Right atrium auricular region (tissue), 2 donors: ENCODE results near the gene BPI. TPM values are rescaled to one million over a fixed set of nuclear protein-coding genes. Genes with fewer than 3 reads are reported as not detected.

Experiments
- DNase-seq: peaks from one replicate; pipeline ENCODE4 v3.0.0-alpha.2; 2019; ENCODE audit warnings: low spot score
- H3K27ac ChIP-seq, 2 donors: fragments of 200-600 bp; sonication (generic); 1 replicate in 1 of 2; 2 replicates in 1 of 2; pipeline ENCODE4 v1.5.1; 2016 to 2019
- H3K27me3 ChIP-seq, 2 donors: fragments of 200-600 bp; sonication (generic); one replicate each; pipeline versions ENCODE4 v1.5.1 to v1.6.0; 2017 to 2019
- H3K36me3 ChIP-seq: fragments of 200-600 bp; sonication (generic); one replicate; pipeline ENCODE4 v1.5.1; 2016
- H3K4me1 ChIP-seq, 2 donors: fragments of 200-600 bp; sonication (generic); one replicate each; pipeline versions ENCODE4 v1.5.1 to v1.6.0; 2017 to 2019
- H3K4me3 ChIP-seq, 2 donors: fragments of 200-600 bp; sonication (generic); 1 replicate in 1 of 2; 2 replicates in 1 of 2; pipeline ENCODE4 v1.5.1; 2017 to 2019; ENCODE audit warnings: mild to moderate bottlenecking in 1 of 2, moderate library complexity in 1 of 2
- H3K9me3 ChIP-seq, 2 donors: fragments of 200-600 bp; sonication (generic); one replicate each; pipeline ENCODE4 v1.5.1; 2019
- total RNA-seq, 2 donors: library from RNA; depleted of rRNA; stranded (reverse); fragments of >200 nt; gene quantifications; one replicate each; pipeline ENCODE4 v1.1.0, GENCODE V29; 2016
- TF ChIP-seq, protein P1 (sequence below), 2 donors: fragments of 200-600 bp; sonication (generic); IDR thresholded peaks; one replicate each; pipeline ENCODE4 v1.5.1; 2019; ENCODE audit warnings: antibody characterized with exemption in 2 of 2

BPI gene
- total RNA-seq, 2 donors from 2014 or later = not detected

DNA sequence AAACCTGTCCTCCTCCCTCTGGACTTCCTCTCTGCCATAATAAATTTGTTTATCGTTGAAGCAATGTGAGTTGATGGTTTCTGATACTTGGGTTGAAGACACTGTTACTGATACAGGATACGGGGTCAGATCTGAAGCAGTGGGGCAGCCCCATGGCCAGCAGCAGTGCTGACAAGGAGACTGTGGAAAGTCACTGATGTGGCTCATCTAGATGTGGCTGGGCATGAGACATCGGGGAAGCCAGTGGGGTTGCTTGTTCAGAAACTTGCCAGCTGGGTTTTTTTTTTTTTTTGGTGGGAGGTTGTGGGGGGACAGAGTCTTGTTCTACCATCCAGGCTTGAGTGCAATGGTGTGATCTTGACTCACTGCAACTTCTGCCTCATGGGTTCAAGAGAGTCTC lies 2.6 kb upstream of the BPI start:
- Histone ChIP-seq H3K4me3 (no peak overlapping the region), H3K27ac (no peak overlapping the region), H3K36me3 (no peaks in the 10 kb centered on the region), H3K4me1 (peaks cover 0 to 15% of the 10 kb centered on the region in 2 donors), H3K9me3 (no peaks in the 10 kb centered on the region), H3K27me3 (no peaks in the 10 kb centered on the region)
- no peak for DNase-seq
- TF ChIP-seq, protein P1, sequence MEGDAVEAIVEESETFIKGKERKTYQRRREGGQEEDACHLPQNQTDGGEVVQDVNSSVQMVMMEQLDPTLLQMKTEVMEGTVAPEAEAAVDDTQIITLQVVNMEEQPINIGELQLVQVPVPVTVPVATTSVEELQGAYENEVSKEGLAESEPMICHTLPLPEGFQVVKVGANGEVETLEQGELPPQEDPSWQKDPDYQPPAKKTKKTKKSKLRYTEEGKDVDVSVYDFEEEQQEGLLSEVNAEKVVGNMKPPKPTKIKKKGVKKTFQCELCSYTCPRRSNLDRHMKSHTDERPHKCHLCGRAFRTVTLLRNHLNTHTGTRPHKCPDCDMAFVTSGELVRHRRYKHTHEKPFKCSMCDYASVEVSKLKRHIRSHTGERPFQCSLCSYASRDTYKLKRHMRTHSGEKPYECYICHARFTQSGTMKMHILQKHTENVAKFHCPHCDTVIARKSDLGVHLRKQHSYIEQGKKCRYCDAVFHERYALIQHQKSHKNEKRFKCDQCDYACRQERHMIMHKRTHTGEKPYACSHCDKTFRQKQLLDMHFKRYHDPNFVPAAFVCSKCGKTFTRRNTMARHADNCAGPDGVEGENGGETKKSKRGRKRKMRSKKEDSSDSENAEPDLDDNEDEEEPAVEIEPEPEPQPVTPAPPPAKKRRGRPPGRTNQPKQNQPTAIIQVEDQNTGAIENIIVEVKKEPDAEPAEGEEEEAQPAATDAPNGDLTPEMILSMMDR (IDR thresholded peaks at IDR 0.05) = no peak

DNA sequence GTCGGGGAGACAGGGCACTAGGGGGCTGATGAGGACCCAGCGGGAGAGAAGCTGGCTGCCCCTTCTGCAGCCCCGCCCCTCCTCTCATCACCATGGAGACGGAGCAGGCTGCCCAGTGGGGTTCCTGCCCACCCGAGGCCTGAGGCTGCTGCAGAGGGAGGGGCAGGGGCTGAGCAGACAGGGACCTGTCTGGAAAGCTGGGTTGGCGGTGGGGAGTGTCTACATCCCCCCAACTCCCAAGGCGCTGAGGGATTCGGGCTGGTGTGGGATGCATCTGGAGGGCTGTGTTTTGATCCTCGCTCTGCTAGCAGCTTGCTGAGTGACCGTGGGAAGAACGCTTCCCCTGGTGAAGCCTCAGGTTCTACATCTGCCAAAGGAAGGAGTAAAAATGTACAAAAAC lies 1.2 kb upstream of the BPI start:
- Histone ChIP-seq H3K4me3 (no peak overlapping the region), H3K27ac (no peak overlapping the region), H3K36me3 (no peaks in the 10 kb centered on the region), H3K27me3 (no peaks in the 10 kb centered on the region), H3K9me3 (no peaks in the 10 kb centered on the region), H3K4me1 (peaks cover 0 to 12% of the 10 kb centered on the region in 2 donors)
- DNase-seq = no peak
- TF ChIP-seq, protein P1 (IDR thresholded peaks at IDR 0.05) = no peak

DNA sequence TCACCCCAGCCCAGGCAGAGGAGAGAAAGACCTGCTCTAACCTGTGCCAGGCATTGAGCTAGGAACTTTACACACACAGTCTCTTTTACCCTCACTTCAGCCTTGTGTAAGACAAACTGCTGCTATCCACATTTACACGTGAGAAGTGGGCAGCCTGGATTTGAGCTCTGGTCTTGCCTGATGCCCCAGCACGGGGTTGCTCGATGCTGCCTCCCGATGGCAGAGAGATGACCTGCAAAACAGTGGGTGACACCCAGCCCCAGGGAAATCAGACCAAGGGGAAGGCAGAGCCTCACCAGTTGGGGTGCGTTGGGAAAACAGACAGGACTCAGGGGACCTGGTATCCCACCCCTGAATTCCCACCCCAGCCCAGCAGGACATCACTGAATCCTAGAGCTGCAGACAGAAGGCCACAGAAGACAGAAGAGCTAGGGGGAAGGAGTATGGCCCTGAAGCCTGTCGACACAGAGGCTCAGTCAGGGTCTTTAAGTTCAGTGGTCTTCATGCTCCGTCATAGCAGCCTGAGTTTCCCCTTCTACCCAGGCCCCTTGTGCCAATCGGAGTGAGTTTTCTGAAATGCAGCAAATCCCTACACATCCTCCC lies 990 bp downstream of the BPI start:
- no peak overlapping the region for H3K4me3 ChIP-seq
- H3K4me1 ChIP-seq = no peaks in the 10 kb centered on the region
- no peak overlapping the region for H3K27ac ChIP-seq
- TF ChIP-seq, protein P1 (IDR thresholded peaks at IDR 0.05) = peak in 1 of 2 donors; percentile 39
- H3K9me3 ChIP-seq = no peaks in the 10 kb centered on the region
- H3K27me3 ChIP-seq = no peaks in the 10 kb centered on the region
- no peaks in the 10 kb centered on the region for H3K36me3 ChIP-seq
- no peak for DNase-seq

- Histone ChIP-seq H3K9me3 (no peaks in the 10 kb centered on the region), H3K27ac (no peak overlapping the region), H3K4me3 (no peak overlapping the region), H3K27me3 (no peaks in the 10 kb centered on the region), H3K36me3 (no peaks in the 10 kb centered on the region), H3K4me1 (no peaks in the 10 kb centered on the region)
- TF ChIP-seq, protein P1 (IDR thresholded peaks at IDR 0.05) = no peak
- no peak for DNase-seq
Observed at GRCh38 chr20:38305541-38305940, 1.6 kb downstream of the BPI start.

DNA sequence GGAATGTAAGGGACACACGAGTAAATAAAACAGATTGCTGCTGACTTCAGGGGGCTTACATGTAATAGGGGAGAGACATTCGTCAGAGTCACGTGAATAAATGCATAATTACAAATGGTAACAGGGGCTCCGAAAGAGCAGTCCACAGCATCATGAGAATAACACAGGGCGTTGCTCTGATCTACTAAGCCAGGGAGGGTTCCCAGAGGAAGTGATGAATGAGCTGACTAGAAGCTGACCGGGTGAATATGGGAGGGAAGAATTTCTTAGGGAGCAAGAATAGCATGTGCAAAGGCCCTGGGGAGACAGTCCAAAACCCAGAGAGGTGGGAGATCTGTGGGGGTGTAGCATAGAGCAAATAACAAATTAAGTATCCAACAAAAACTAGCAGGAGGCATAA lies 2.4 kb downstream of the BPI start:
- Histone ChIP-seq H3K27ac (no peak overlapping the region), H3K36me3 (no peaks in the 10 kb centered on the region)
- TF ChIP-seq, protein P1 (IDR thresholded peaks at IDR 0.05) = no peak

More for the DNA sequence above, 2.4 kb downstream of the BPI start:
- Histone ChIP-seq H3K4me3 (no peak overlapping the region), H3K9me3 (no peaks in the 10 kb centered on the region), H3K27me3 (no peaks in the 10 kb centered on the region), H3K4me1 (no peaks in the 10 kb centered on the region)
- no peak for DNase-seq
